Fibroblast of lung (primary cell): ENCODE results near the gene GDA.

ENCODE experiments used
- CTCF ChIP-seq, 2 donors: IDR thresholded peaks in 1 of 2; conservative IDR thresholded peaks in 1 of 2; 1 replicate in 1 of 2; 2 replicates in 1 of 2; pipeline ENCODE4 v1.5.1; 2011 to 2012; ENCODE audit warnings: low read length in 2 of 2, control low read depth in 1 of 2, inconsistent platforms in 1 of 2, low read depth in 1 of 2, mild to moderate bottlenecking in 1 of 2
- EZH2 ChIP-seq: IDR thresholded peaks from 2 replicates; pipeline ENCODE4 v1.5.1; 2012; ENCODE audit warnings: low read length, control low read depth, mild to moderate bottlenecking; ENCODE audit errors: missing control alignments

- TF ChIP-seq CTCF (conservative IDR thresholded peaks at IDR 0.05 in 1 of 2, IDR thresholded peaks at IDR 0.05 in 1 of 2; ENCODE audit: low read depth in 1 of 2, low read length in 2 of 2), result no peak
- TF ChIP-seq EZH2, result no peak
Measured at GRCh38 chr9:72263572-72263971, 114.3 kb downstream of the GDA start.
